HG02885 (cell line): ENCODE measurements around the gene KCNJ5.
"Not testable (repeated sequence)": the region's sequence is repeated elsewhere in the genome, so short reads cannot be mapped to it uniquely, and the experiment has no call there.

Source experiments
- ATAC-seq: cut with Tn5 transposase; IDR thresholded peaks from one replicate; pipeline ENCODE4 v1.9.1; 2021; ENCODE audit warnings: mild to moderate bottlenecking; ENCODE audit not compliant: unreplicated experiment, poor library complexity

Gene KCNJ5

GRCh38 chr11:128909438-128910125 is 18.4 kb downstream of the KCNJ5 start:
- no peak for ATAC-seq

- ATAC-seq, result no peak
These were observed 19.4 kb downstream of the KCNJ5 start for GRCh38 chr11:128910576-128910975.

- no peak for ATAC-seq
These were observed 20.1 kb downstream of the KCNJ5 start for GRCh38 chr11:128911239-128911638.

GRCh38 chr11:128911701-128912100 is 20.5 kb downstream of the KCNJ5 start:
- no peak for ATAC-seq

- ATAC-seq, result no peak
These were observed 22.6 kb downstream of the KCNJ5 start for GRCh38 chr11:128913806-128914205.

- no peak for ATAC-seq
These were observed 23.3 kb downstream of the KCNJ5 start for GRCh38 chr11:128914216-128915148.

- no peak for ATAC-seq
These were observed 24.0 kb downstream of the KCNJ5 start for GRCh38 chr11:128915149-128915521.

GRCh38 chr11:128916037-128916572 is 24.9 kb downstream of the KCNJ5 start:
- ATAC-seq, result no peak

- no peak for ATAC-seq
These were observed 25.5 kb downstream of the KCNJ5 start for GRCh38 chr11:128916681-128917080.

- peak; percentile 37 for ATAC-seq
These were observed 26.1 kb downstream of the KCNJ5 start for GRCh38 chr11:128917144-128917724.

GRCh38 chr11:128919216-128919615 is 28.1 kb downstream of the KCNJ5 start:
- no peak for ATAC-seq

GRCh38 chr11:128919635-128920034 is 28.5 kb downstream of the KCNJ5 start:
- ATAC-seq, result not testable (repeated sequence)

GRCh38 chr11:128920666-128921065 is 29.5 kb downstream of the KCNJ5 start:
- no peak for ATAC-seq

GRCh38 chr11:128921793-128922192 is 30.6 kb downstream of the KCNJ5 start:
- peak; percentile 46 for ATAC-seq

- ATAC-seq, result no peak
These were observed 32.9 kb downstream of the KCNJ5 start for GRCh38 chr11:128924104-128924503.

GRCh38 chr11:128924510-128925249 is 33.5 kb downstream of the KCNJ5 start:
- ATAC-seq, result no peak

GRCh38 chr11:128925250-128925600 is 34.1 kb downstream of the KCNJ5 start:
- ATAC-seq, result no peak

- no peak for ATAC-seq
These were observed 34.8 kb downstream of the KCNJ5 start for GRCh38 chr11:128926000-128926399.

GRCh38 chr11:128926437-128927107 is 35.4 kb downstream of the KCNJ5 start:
- no peak for ATAC-seq

GRCh38 chr11:128927108-128927461 is 35.9 kb downstream of the KCNJ5 start:
- no peak for ATAC-seq
